Thoracic aorta (tissue), 2 donors: ENCODE measurements around the gene GLP2R. TPM values are rescaled to one million over a fixed set of nuclear protein-coding genes. Genes with fewer than 3 reads are reported as not detected.

Experiments
- ATAC-seq: fragments of 150-250 bp; one replicate; pipeline ENCODE4 v1.8.0; 2017; ENCODE audit warnings: low read depth; ENCODE audit not compliant: insufficient number of reproducible peaks, low FRiP score
- DNase-seq: peaks from one replicate; pipeline ENCODE4 v3.0.0-alpha.2; 2020; ENCODE audit warnings: low spot score
- H3K27ac ChIP-seq, 2 donors: fragments of 200-600 bp; sonication (generic); 1 replicate in 1 of 2; 2 replicates in 1 of 2; pipeline ENCODE4 v1.5.1; 2016; ENCODE audit warnings: mild to moderate bottlenecking in 2 of 2, moderate library complexity in 2 of 2
- H3K27me3 ChIP-seq: fragments of 200-600 bp; sonication (generic); replicated peaks from 2 replicates; pipeline ENCODE4 v1.6.0; 2016; ENCODE audit warnings: mild to moderate bottlenecking; ENCODE audit not compliant: insufficient read depth
- H3K36me3 ChIP-seq: fragments of 200-600 bp; sonication (generic); one replicate; pipeline ENCODE4 v1.5.1; 2016
- H3K4me1 ChIP-seq, 2 donors: fragments of 200-600 bp; sonication (generic); 1 replicate in 1 of 2; 2 replicates in 1 of 2; pipeline versions ENCODE4 v1.5.1 to v1.6.0; 2016; ENCODE audit warnings: low read depth in 2 of 2, mild to moderate bottlenecking in 1 of 2; ENCODE audit not compliant: control insufficient read depth in 1 of 2
- H3K4me3 ChIP-seq: fragments of 200-600 bp; sonication (generic); 2 replicates; pipeline ENCODE4 v1.5.1; 2016; ENCODE audit warnings: mild to moderate bottlenecking
- H3K9me3 ChIP-seq: fragments of 200-600 bp; sonication (generic); 2 replicates; pipeline ENCODE4 v1.5.1; 2016
- total RNA-seq, 2 donors: library from RNA; depleted of rRNA; stranded (reverse); fragments of >200 nt; gene quantifications; one replicate each; pipeline versions ENCODE4 v1.1.0 to v1.2.3, GENCODE V29; 2016
- TF ChIP-seq, protein P1 (sequence below): fragments of 200-600 bp; sonication (generic); IDR thresholded peaks from one replicate; pipeline ENCODE4 v1.5.1; 2019; ENCODE audit warnings: antibody characterized with exemption

Gene GLP2R
- total RNA-seq, 2 donors from 2014 or later, result 2.3 TPM; not detected in 1

DNA sequence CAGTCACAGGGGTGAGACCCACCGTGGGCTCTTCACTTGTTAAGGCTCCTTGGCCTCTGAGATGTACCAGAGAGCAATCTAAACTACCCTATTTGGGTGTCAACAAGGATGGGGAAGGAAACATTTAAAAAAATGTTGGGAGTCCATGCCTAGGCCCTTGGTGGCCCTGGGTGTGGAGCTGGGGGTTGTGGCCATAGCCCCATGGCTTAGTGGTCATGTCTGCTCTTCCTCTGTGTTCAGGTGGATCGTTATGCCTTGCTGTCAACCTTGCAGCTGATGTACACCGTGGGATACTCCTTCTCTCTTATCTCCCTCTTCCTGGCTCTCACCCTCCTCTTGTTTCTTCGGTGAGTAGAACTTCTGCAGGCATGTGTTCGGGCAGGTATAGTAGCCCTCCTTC is 28.5 kb downstream of the GLP2R start:
- no peaks in the 10 kb centered on the region for H3K4me1 ChIP-seq
- H3K27ac ChIP-seq, result no peak overlapping the region
- no peaks in the 10 kb centered on the region for H3K36me3 ChIP-seq
- no peak overlapping the region for H3K4me3 ChIP-seq
- ATAC-seq (no peak), DNase-seq (no peak)
- TF ChIP-seq, protein P1, sequence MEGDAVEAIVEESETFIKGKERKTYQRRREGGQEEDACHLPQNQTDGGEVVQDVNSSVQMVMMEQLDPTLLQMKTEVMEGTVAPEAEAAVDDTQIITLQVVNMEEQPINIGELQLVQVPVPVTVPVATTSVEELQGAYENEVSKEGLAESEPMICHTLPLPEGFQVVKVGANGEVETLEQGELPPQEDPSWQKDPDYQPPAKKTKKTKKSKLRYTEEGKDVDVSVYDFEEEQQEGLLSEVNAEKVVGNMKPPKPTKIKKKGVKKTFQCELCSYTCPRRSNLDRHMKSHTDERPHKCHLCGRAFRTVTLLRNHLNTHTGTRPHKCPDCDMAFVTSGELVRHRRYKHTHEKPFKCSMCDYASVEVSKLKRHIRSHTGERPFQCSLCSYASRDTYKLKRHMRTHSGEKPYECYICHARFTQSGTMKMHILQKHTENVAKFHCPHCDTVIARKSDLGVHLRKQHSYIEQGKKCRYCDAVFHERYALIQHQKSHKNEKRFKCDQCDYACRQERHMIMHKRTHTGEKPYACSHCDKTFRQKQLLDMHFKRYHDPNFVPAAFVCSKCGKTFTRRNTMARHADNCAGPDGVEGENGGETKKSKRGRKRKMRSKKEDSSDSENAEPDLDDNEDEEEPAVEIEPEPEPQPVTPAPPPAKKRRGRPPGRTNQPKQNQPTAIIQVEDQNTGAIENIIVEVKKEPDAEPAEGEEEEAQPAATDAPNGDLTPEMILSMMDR, result no peak
- no peaks in the 10 kb centered on the region for H3K9me3 ChIP-seq
- no peaks in the 10 kb centered on the region for H3K27me3 ChIP-seq

DNA sequence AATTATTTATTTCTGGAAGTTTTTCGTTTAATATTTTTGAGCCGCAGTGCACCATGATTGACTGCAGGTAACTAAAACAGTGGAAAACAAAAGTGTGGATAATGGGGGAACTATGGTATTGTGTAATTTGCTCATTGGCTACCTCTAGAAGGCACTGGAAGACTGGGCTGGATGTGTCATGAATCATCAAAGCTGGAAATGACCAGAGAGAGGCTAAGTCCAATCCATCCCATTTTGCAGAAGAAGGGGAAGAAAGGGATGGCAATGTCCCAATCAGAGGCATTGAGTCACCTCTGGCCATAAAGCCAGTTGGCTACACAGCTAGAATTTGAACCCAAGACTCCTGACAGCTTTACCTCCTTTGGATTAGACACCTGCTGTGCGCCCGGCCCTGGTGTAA is 29.3 kb downstream of the GLP2R start:
- Histone ChIP-seq H3K36me3 (no peaks in the 10 kb centered on the region), H3K4me1 (no peaks in the 10 kb centered on the region), H3K27me3 (no peaks in the 10 kb centered on the region), H3K27ac (no peak overlapping the region), H3K4me3 (no peak overlapping the region), H3K9me3 (no peaks in the 10 kb centered on the region)
- DNase-seq (no peak), ATAC-seq (no peak)
- TF ChIP-seq, protein P1, result no peak

DNA sequence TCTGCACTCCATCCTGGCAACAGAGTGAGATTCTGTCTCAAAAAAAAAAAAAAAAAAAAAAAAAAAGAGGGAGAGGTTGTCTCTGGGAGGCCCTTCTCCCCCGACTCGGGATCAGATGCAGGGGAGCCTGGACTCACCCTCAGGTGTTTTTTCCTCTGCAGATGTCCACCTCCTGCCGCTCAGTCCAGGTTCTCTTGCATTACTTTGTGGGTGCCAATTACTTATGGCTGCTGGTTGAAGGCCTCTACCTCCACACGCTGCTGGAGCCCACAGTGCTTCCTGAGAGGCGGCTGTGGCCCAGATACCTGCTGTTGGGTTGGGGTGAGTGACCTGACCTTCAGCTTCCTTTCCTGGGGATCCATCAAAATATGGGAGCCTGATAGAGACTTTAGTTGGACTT is 34.1 kb downstream of the GLP2R start:
- no peaks in the 10 kb centered on the region for H3K36me3 ChIP-seq
- no peaks in the 10 kb centered on the region for H3K27me3 ChIP-seq
- ATAC-seq (no peak), DNase-seq (no peak)
- no peak overlapping the region for H3K27ac ChIP-seq
- no peaks in the 10 kb centered on the region for H3K4me1 ChIP-seq
- TF ChIP-seq, protein P1, result no peak
- no peak overlapping the region for H3K4me3 ChIP-seq
- peaks cover 3% of the 10 kb centered on the region for H3K9me3 ChIP-seq

DNA sequence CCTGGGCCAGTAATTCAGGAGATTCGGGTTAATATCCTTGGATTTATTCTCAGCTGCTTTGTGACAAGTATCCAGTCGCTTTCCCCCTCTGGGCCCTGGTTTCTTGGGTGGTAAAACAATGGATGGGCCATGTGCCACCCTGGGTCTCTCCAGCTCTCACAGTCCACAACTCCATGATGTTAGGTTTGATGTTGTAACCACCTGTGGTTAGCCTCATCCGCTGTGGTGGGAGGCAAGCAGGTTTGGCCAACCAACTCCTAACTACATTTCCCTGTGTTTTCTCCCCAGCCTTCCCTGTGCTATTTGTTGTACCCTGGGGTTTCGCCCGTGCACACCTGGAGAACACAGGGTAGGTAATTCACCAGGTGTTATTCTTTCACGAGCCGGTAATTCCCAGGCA is 35.1 kb downstream of the GLP2R start:
- ATAC-seq (no peak), DNase-seq (no peak)
- TF ChIP-seq, protein P1, result no peak
- no peaks in the 10 kb centered on the region for H3K4me1 ChIP-seq
- H3K27me3 ChIP-seq, result no peaks in the 10 kb centered on the region
- H3K4me3 ChIP-seq, result no peak overlapping the region
- H3K36me3 ChIP-seq, result no peaks in the 10 kb centered on the region
- H3K27ac ChIP-seq, result no peak overlapping the region
- peaks cover 3% of the 10 kb centered on the region for H3K9me3 ChIP-seq

DNA sequence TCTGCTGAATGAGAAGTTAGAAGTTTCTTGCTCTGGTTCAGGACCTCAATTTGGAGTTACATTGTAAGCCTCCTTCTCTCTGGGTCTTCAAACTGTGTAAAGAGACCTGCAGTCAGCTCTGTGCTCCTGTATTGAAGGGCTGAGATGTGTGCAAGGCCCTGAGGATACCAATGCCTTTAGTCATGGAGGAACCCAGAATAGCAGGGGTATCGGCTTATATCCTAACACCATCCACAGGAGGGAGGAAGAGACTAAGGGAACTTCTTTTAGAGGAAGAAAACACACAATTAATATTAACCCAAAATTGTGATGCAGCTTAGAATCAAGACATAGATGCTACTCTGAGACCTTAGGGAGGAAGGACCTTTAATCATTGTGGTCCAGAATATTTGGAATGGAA is 36.5 kb downstream of the GLP2R start:
- H3K9me3 ChIP-seq, result peaks cover 3% of the 10 kb centered on the region

More for the DNA sequence above, 36.5 kb downstream of the GLP2R start:
- ATAC-seq (no peak), DNase-seq (no peak)
- TF ChIP-seq, protein P1, result no peak
- no peaks in the 10 kb centered on the region for H3K36me3 ChIP-seq
- H3K27ac ChIP-seq, result no peak overlapping the region
- no peak overlapping the region for H3K4me3 ChIP-seq
- H3K27me3 ChIP-seq, result no peaks in the 10 kb centered on the region
- no peaks in the 10 kb centered on the region for H3K4me1 ChIP-seq
